ENCODE data around the gene CCDC183. TPM values are rescaled to one million over a fixed set of nuclear protein-coding genes. Genes with fewer than 3 reads are reported as not detected.
"Not testable (repeated sequence)": the region's sequence is repeated elsewhere in the genome, so short reads cannot be mapped to it uniquely, and the experiment has no call there.

CCDC183 gene
- total RNA-seq, 1 donor from 2014 or later: 1.2 TPM

DNA sequence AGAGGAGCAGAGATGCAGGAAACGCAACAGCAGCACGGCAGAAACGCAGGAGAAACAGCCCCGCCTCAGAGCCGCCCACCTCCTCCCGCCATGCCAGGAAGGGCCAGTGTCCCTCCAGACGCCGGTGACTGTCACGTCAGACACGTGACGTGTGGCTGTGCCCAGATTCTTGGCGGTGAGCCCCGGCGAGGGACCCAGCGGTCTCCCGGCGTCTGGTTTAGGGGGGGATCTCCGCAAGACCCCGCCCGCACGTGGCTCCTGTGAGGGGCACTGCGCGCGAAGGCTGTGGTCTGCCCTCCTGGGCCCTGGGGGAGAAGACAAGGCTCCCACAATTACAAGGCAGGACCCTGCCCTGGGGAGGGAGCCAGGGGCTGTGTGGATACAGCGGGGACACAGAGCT, 35.7 kb upstream of the CCDC183 start:
- TF ChIP-seq, protein P1, sequence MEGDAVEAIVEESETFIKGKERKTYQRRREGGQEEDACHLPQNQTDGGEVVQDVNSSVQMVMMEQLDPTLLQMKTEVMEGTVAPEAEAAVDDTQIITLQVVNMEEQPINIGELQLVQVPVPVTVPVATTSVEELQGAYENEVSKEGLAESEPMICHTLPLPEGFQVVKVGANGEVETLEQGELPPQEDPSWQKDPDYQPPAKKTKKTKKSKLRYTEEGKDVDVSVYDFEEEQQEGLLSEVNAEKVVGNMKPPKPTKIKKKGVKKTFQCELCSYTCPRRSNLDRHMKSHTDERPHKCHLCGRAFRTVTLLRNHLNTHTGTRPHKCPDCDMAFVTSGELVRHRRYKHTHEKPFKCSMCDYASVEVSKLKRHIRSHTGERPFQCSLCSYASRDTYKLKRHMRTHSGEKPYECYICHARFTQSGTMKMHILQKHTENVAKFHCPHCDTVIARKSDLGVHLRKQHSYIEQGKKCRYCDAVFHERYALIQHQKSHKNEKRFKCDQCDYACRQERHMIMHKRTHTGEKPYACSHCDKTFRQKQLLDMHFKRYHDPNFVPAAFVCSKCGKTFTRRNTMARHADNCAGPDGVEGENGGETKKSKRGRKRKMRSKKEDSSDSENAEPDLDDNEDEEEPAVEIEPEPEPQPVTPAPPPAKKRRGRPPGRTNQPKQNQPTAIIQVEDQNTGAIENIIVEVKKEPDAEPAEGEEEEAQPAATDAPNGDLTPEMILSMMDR (IDR thresholded peaks at IDR 0.05; ENCODE audit: unreplicated experiment): no peak
- Mint-ChIP-seq H3K4me3 (ENCODE audit: unreplicated experiment) (no peak overlapping the region), H3K4me1 (ENCODE audit: unreplicated experiment) (no peaks in the 10 kb centered on the region), H3K27ac (ENCODE audit: unreplicated experiment) (no peak overlapping the region), H3K36me3 (ENCODE audit: low read depth, unreplicated experiment) (peaks cover 3% of the 10 kb centered on the region), H3K9me3 (ENCODE audit: unreplicated experiment) (no peaks in the 10 kb centered on the region), H3K27me3 (ENCODE audit: unreplicated experiment) (peaks cover 12% of the 10 kb centered on the region)
- no peak for DNase-seq (ENCODE audit: low spot score)

DNA sequence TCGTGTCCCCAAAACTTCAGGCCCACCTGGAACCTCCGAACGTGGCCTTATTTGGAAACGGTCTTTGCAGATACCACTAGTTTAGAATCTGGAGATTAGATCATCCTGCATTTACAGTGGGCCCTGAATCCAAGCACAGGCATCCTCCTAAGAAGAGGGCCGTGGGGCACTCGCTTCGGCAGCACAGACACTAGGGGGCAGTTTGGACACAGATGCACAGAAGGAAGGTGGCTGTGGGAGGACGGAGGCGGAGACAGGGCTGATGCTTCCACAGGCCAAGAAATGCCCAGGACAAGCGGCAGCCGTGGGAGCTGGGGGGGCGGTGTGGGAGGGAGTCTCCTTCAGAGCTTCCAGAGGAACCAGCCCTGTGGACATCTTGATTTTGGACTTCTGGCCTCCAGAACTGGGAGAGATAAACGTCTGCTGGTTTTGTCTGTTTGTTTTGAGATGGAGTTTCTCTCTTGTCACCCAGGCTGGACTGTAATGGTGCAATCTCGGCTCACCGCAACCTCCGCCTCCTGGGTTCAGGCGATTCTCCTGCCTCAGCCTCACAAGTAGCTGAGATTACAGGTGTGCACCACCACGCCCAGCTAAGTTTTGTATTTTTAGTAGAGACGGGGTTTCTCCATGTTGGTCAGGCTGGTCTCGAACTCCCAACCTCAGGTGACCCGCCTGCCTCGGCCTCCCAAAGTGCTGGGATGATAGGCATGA, 35.1 kb upstream of the CCDC183 start:
- H3K36me3 Mint-ChIP-seq (ENCODE audit: low read depth, unreplicated experiment); H3K9me3 Mint-ChIP-seq (ENCODE audit: unreplicated experiment); H3K27ac Mint-ChIP-seq (ENCODE audit: unreplicated experiment); H3K4me1 Mint-ChIP-seq (ENCODE audit: unreplicated experiment); H3K4me3 Mint-ChIP-seq (ENCODE audit: unreplicated experiment); H3K27me3 Mint-ChIP-seq (ENCODE audit: unreplicated experiment): not testable (repeated sequence)
- DNase-seq (ENCODE audit: low spot score): peak; percentile 75
- TF ChIP-seq, protein P1 (IDR thresholded peaks at IDR 0.05; ENCODE audit: unreplicated experiment): peak; percentile 25

DNA sequence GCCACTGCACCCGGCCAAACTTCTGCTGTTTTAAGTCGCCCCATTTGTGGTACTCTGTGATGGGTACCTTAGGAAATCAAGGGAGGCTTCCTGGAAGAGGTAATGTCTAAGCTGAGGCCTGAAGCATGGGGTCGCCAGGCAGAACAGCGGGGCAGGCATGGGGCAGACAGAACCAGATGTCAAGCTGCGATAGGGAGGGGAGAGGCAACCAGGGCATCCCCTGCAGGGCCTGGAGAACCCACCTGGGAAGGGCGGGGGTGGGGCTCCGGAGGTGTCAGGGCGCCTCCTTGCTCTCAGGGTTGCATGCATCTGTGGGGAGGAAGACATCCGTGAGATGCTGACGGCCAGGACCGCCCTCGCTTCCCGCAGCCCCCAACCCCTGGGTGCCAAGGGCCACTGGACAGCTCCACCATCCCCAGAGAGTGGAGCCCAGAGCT, 34.6 kb upstream of the CCDC183 start:
- Mint-ChIP-seq H3K9me3 (ENCODE audit: unreplicated experiment) (no peaks in the 10 kb centered on the region), H3K4me1 (ENCODE audit: unreplicated experiment) (no peaks in the 10 kb centered on the region), H3K27ac (ENCODE audit: unreplicated experiment) (no peak overlapping the region), H3K27me3 (ENCODE audit: unreplicated experiment) (peaks cover 6% of the 10 kb centered on the region), H3K36me3 (ENCODE audit: low read depth, unreplicated experiment) (no peaks in the 10 kb centered on the region), H3K4me3 (ENCODE audit: unreplicated experiment) (no peak overlapping the region)
- TF ChIP-seq, protein P1 (IDR thresholded peaks at IDR 0.05; ENCODE audit: unreplicated experiment): no peak
- DNase-seq (ENCODE audit: low spot score): no peak

DNA sequence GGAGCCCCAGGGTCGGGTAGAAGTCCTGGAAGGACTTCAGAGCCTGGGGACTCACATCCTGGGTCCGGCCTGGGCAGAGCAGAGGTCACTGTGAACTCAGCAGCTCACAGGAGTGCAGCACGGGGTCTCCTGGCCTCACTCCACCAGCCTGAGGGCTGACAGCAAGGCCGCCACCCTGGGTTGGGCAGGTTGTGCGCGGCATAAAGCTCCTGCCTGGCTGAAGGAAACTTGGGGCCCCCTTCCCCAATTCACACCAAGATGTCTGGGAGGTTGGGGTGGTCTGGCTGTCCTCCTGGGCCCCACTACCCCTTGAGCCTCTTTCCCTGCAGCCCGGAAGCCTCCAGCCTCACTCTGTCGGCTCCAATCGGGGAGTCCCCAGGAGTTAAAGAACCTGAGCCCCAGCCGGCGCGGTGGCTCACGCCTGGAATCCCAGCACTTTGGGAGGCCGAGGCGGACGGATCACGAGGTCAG, 33.9 kb upstream of the CCDC183 start:
- Mint-ChIP-seq H3K36me3 (ENCODE audit: low read depth, unreplicated experiment) (no peaks in the 10 kb centered on the region), H3K4me3 (ENCODE audit: unreplicated experiment) (no peak overlapping the region), H3K4me1 (ENCODE audit: unreplicated experiment) (no peaks in the 10 kb centered on the region), H3K9me3 (ENCODE audit: unreplicated experiment) (no peaks in the 10 kb centered on the region), H3K27ac (ENCODE audit: unreplicated experiment) (no peak overlapping the region), H3K27me3 (ENCODE audit: unreplicated experiment) (peaks cover 8% of the 10 kb centered on the region)
- TF ChIP-seq, protein P1 (IDR thresholded peaks at IDR 0.05; ENCODE audit: unreplicated experiment): no peak
- no peak for DNase-seq (ENCODE audit: low spot score)

DNA sequence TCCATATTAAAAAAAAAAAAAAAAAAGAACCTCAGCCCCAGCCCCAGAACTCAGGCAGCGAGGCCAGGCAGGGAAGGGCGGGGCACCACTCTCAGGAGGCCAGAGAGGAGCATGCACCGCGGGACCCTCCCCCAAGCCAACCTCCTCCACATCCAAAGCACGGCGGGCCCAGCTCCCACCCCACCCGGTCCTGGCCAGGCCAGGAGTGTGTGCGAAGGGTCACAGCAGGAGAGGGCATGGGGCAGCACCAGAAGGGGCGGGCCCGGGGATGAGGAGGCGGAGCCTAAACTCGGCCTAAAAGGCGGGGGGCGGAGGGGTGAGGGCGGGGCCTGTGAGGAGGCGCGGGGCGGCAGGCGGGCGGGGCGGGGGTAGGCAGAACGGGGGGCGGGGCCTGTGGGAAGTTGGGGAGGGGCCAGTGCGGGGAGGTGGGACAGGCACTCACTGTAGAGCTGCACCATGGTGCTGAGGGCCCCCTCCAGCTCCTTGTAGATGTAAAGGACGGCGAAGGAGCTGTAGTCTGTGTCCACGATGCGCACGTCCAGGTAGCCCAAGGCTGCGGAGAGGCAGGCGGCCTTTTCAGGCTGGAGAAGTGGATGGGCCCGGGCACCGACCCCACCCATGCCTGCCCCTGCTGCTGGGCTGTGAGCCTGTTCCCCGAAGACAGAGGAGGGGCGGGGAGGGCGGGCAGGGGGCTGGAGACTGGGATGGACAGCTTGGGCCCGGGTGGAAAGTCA, 33.1 kb upstream of the CCDC183 start:
- Mint-ChIP-seq H3K27me3 (ENCODE audit: unreplicated experiment) (peaks cover 8% of the 10 kb centered on the region), H3K27ac (ENCODE audit: unreplicated experiment) (no peak overlapping the region), H3K4me1 (ENCODE audit: unreplicated experiment) (no peaks in the 10 kb centered on the region), H3K36me3 (ENCODE audit: low read depth, unreplicated experiment) (no peaks in the 10 kb centered on the region), H3K9me3 (ENCODE audit: unreplicated experiment) (no peaks in the 10 kb centered on the region), H3K4me3 (ENCODE audit: unreplicated experiment) (no peak overlapping the region)
- DNase-seq (ENCODE audit: low spot score): peak; percentile 71
- TF ChIP-seq, protein P1 (IDR thresholded peaks at IDR 0.05; ENCODE audit: unreplicated experiment): no peak

Measured in endothelial cell (in vitro differentiated cells).